NCI-H226 (cell line): Measurements from ENCODE around the gene XYLT1.
"Not testable (repeated sequence)": the region's sequence is repeated elsewhere in the genome, so short reads cannot be mapped to it uniquely, and the experiment has no call there.

Source experiments
- DNase-seq: peaks from one replicate; pipeline ENCODE4 v3.0.0-alpha.2; 2015

Gene XYLT1

DNA sequence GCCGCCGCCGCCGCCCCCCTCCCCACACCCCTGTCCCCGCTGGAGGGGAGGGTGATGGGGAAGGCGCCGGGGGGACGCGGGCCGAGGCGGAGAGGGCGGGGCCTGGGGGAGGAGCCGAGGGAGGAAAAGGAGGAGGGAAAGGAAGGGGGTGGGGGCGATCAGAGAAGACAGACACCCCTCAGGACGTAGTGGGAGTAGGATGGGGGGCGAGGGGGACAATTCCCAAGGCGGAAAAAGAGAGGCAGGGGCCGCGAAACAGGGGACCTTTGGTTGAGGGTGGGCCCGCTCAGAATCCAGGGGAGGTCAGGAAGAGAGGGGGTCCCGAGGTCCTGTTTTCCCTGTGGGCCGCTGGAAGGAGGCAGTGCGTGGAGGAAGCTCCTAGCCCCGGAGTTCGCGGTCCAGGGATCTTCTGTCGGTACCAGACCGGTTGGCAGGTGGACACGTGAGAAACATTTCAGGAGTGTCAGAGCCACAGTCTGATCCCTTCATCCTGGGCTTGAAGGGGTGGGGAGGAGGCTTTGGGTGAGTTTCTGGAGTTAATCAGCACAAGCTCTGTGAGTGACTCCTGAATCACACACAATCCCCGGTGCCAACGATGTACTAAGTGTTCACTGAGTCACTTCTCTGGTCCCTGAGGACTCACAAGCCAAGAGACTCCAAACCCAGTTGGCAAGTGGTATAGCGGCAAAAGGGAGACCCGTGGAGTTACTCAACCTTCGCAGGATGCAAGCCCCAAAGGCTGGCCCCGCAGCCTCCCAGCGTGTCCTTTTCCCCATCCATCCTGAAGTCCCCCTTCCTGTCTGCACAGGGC is at the start of gene XYLT1:
Gene XYLT1, minus strand, starts transcription at position 53 of the 811 bp plus-strand sequence. CDS start 164 bp downstream, outside the sequence.
- no peak for DNase-seq

GRCh38 chr16:17520111-17520510 is 49.4 kb upstream of the XYLT1 start:
- no peak for DNase-seq

DNA sequence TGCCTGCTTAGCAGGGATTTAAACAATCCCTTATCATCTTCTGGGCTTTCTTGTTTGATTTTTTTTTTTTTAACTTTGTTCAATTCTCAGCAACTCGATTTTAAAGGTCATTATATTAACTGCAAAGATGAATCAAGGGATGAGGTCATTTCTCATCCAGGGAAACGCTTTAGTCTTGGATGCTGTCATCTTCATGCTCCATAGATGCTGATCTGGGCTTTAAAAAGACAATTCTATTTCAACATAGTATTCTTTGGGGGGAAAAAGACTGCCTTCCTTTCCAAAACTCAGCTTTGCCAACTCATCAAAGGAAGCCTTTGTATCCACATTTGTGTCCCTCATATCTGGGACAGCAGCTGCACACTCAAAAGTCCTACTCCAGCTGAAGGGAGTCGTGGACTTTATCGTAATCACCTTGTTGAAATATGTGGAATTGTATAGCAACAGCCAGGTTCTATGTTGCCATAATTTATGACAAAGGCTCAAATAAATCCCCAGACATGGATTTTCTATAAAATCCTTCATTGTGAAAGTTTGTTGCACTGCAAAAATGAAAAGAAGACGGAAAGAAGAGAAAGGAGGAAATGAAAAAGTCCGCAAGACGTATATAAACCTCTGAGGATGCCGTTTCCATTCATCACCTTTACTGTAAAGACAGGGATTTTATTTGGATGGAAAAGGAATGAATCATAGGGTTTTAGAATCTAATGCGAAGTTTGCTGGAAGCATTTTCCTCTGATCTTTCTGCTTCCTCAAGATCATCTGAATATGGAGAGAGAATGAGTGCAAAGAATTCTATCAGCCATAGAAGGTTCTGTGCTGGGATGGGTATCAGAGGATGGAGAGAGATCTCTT is 48.6 kb upstream of the XYLT1 start:
- no peak for DNase-seq

DNA sequence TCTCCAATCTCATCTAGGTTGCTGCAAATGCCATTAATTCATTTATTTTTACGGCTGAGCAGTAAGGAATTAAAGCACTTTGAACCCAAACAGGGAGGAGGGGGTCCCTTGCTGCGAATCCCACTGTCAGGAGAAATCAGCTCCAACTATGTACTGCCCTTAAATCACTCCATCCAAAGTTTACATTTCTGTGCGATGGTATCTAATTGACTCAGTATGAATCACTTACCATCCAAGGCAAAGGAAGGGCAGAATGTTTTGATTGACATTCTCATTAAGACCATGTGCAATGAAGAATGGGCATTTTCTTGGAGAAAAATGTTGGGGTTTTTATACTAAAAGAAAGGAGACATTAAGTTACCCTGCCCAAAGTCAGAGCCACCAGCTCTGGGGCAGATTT is 47.7 kb upstream of the XYLT1 start:
- no peak for DNase-seq

DNA sequence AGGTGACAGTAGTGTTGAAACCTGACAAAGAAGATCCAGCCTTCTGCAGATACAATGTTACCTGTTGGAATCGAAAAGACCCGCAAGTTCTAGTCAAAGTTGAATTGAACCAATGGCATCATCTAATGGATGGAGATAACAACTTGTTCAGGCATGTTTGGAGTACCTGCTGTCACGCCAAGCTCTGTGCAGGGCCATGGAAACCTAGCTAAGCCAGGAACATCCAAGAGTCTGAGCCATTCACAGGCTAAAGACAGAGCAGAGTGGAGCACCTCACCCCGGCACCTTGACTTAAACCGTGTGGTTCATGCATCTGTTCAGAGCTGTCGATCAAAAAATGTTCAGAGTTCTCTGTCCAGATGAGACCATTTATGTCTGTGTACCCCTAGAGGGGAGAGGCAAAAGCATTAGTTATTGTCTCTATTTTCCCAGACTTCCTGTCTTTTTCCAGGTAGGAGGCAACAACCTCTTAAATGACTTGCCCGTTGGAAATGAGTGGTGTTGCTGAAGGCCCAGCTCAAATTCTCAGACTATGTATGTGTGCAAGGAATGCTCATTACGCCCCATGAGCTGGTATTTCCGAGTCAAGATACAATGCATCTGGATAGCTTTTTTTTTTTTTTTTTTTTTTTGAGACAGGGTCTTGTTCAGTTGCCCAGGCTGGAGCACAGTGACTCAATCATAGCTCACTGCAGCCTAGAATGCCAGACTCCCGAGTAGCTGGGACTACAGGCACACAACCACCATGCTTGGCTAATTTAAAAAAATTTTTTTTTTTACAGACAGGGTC is 44.9 kb upstream of the XYLT1 start:
- no peak for DNase-seq

GRCh38 chr16:17512636-17513220 is 42.0 kb upstream of the XYLT1 start:
- no peak for DNase-seq

GRCh38 chr16:17511340-17511739 is 40.6 kb upstream of the XYLT1 start:
- DNase-seq, result no peak

GRCh38 chr16:17510567-17510966 is 39.8 kb upstream of the XYLT1 start:
- no peak for DNase-seq

DNA sequence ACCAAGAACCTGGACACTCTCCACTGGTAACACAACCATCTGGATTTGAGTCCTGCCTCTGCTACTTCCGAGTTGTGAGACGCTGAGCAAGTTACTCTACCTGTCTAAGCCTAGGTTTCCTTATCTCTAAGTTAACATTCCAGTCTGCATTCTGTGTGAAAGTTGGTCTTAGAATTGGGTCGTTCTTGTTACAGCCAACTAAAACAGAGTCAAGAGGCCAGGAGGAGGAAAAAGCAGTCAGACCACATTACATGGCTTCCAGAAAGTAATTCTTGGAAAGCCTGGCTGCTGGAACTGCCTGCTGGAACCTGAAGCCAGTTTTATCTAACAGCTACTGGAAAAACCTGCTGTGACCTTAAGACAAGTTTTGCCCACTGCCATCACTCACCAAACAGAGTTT is 38.4 kb upstream of the XYLT1 start:
- no peak for DNase-seq

- no peak for DNase-seq
Observed at GRCh38 chr16:17508303-17508702, 37.5 kb upstream of the XYLT1 start.

DNA sequence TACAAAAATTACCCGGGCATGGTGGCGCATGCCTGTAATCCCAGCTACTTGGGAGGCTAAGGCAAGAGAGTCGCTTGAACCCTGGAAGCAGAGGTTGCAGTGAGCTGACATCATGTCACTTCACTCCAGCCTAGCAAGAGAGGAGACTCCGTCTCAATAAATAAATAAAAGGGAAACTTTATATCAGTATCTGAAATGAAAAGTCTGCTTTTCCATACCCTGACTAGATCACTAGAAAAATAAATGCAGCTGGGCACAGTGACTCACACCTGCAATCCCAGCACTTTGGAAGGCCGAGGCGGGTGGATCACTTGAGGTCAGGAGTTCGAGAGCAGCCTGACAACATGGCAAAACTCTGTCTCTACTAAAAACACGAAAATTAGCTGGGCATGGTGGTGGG is 36.8 kb upstream of the XYLT1 start:
- not testable (repeated sequence) for DNase-seq

DNA sequence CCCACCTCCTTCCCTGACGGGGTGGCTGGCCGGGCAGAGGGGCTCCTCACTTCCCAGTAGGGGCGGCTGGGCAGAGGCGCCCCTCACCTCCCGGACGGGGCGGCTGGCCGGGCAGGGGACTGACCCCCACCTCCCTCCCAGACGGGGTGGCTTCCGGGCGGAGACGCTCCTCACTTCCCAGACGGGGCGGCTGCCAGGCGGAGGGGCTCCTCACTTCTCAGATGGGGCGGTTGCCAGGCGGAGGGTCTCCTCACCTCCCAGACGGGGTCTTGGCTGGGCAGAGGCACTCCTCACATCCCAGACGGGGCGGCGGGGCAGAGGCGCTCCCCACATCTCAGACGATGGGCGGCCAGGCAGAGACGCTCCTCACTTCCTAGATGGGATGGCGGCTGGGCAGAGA is 35.1 kb upstream of the XYLT1 start:
- not testable (repeated sequence) for DNase-seq

DNA sequence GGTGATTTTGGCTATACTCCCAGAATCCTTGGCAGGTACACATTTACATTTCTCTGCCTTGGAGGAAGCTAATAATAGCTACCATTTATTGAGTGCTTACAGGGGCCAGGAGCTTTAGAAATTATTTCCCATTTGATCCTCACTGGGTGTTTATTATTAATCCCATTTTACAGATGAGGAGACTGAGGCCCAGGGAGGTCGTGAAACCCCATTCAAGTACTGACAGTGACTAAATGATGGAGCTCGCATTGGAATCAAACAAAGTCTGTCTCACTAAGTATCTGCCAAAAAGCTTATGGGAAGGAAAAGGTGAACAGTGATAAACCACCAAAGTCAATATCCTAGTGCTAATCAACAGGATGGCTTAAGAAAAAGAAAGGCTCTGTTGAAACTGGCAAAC is 33.3 kb upstream of the XYLT1 start:
- no peak for DNase-seq

GRCh38 chr16:17503331-17503730 is 32.6 kb upstream of the XYLT1 start:
- no peak for DNase-seq

DNA sequence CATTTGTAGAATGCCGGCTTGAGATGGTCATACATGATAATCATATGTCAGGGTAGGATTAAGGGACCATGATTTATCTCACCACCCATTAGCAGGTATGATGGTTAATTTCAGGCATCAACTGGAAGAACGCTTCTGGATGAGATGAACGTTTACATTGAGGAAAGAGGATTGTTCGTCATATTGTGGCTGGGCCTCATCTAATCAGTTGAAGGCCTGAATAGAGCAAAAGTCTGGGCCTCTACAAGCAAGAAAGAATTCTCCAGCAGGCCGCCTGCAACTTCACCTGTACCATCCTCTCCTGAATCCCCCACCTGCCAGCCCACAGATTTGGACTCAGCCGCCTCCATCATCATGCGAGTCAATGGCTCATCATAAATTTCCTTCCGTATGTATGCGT is 30.6 kb upstream of the XYLT1 start:
- no peak for DNase-seq

DNA sequence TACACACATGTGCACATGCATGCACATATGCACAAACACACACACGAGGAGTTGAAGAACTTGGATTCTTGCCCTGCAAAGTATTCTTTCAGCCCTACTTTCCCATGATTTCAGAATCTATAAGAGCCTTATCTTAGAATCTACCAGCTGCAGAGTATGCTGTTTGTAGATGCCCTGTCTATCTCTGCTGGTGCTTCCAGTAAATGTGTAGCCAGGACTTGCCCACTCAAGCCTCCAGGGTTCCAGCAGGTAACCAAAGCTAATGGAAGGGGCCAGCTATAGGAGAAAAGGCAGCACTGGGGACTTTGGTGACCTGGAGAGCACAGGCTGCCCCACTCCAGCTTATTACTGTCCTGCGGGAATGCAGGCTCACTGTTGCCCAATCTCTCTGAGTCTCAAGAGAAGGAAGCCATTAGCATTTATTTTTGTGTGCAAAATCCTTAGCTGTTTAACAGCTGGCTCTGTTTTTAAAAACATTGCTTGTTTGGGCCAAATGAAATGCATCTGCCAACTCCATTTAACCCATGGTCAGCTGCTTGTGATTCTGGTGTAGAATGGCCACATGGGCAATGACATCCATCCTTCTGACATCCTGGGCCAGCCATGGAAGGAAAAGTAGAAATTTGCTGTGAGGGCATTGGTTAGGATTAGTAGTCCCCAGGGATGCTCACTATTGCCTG is 28.6 kb upstream of the XYLT1 start:
- no peak for DNase-seq

- no peak for DNase-seq
Observed at GRCh38 chr16:17497648-17498047, 26.9 kb upstream of the XYLT1 start.

- DNase-seq, result no peak
Observed at GRCh38 chr16:17496891-17497290, 26.1 kb upstream of the XYLT1 start.

DNA sequence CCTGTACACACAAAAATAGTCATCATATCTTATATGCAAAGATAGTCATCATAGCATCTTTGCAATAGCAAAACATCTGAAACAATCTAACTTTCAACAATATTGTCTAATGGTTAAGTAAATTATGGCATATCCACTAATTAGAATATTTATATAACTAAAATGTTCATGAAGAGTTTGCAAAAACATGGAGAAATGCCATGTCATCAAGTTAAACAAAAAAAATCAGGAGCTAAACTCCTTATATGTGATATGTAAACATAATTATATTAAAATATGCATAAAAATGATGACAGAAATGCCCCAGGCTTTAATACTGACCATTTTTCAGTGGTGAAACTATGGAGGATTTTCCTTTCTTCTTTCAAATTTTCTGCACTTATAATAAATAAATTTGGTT is 22.3 kb upstream of the XYLT1 start:
- DNase-seq, result no peak

DNA sequence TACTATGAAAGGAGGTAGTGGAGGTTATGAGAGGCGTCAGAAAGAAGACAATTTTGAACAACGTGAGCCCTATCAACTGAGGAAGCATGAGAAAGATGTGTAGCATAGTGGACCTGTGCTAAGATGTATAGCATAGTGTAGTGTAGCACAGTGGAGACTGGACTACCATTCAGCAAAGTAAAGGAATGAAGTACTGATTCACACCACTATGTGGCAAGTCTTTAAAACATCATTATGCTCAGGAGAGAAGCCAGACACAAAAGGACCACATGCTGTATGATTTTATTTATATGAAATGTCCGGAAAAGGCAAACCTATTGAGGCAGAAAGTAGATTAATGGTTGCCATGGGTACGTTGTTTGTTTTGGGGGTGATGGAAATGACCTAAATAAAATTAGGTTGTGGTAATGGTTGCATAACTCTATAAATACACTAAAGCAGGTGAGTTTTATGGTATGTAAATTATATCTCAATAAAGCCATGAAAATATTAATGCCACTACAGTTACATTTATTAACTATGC is 20.4 kb upstream of the XYLT1 start:
- no peak for DNase-seq

- DNase-seq, result no peak
Observed at GRCh38 chr16:17488506-17488905, 17.7 kb upstream of the XYLT1 start.

GRCh38 chr16:17483351-17483750 is 12.6 kb upstream of the XYLT1 start:
- no peak for DNase-seq
